Panc1 (cell line): Measurements from ENCODE around the gene COPB1. TPM values are rescaled to one million over a fixed set of nuclear protein-coding genes. Genes with fewer than 3 reads are reported as not detected.

Experiments
- ATAC-seq: fragments of 200-7000 bp; cut with Tn5 transposase; 2 replicates; pipeline ENCODE4 v1.9.1; 2020; ENCODE audit warnings: mild to moderate bottlenecking, moderate library complexity
- BruUV-seq: library from RNA; stranded (reverse); fragments of 400-500 nt; replicated peaks from 2 replicates; lab custom pipeline; 2021; lab: Mats Ljungman, UMichigan
- CTCF ChIA-PET: fragments of 300-600 bp; sonication (Branson Sonifier 250); formaldehyde crosslinking; loops from one replicate; lab custom pipeline; 2022; ENCODE audit warnings: antibody characterized with exemption; lab: Charles Lee
- POLR2A ChIA-PET: fragments of 300-600 bp; sonication (Branson Sonifier 250); formaldehyde crosslinking; loops from one replicate; lab custom pipeline; 2022; ENCODE audit warnings: antibody characterized with exemption; lab: Charles Lee
- DNase-seq: peaks from one replicate; pipeline ENCODE4 v3.0.0-alpha.2; 2010; ENCODE audit warnings: low read depth, low spot score
- H3K27ac ChIP-seq: 2 replicates; pipeline ENCODE4 v1.5.1; 2011; ENCODE audit warnings: mild to moderate bottlenecking, low read length, inconsistent platforms
- H3K27me3 ChIP-seq: fragments of 200-500 bp; sonication (Bioruptor generic); 2 replicates; pipeline ENCODE4 v1.6.0; 2014; ENCODE audit warnings: low read length, inconsistent platforms; ENCODE audit not compliant: control insufficient read depth, insufficient read depth
- H3K36me3 ChIP-seq: fragments of 200-500 bp; sonication (Bioruptor generic); 2 replicates; pipeline ENCODE4 v1.5.1; 2014; ENCODE audit warnings: inconsistent platforms, mild to moderate bottlenecking, low read length, moderate library complexity; ENCODE audit not compliant: control insufficient read depth, insufficient read depth
- H3K4me1 ChIP-seq: 2 replicates; pipeline ENCODE4 v1.5.1; 2011; ENCODE audit warnings: inconsistent platforms, mild to moderate bottlenecking, low read length, moderate library complexity; ENCODE audit not compliant: control insufficient read depth, insufficient read depth
- H3K4me3 ChIP-seq, 2 experiments: 2 replicates each; pipeline ENCODE4 v1.5.1; 2011 to 2012; ENCODE audit warnings: low read depth in 2 of 2, low read length in 2 of 2, mild to moderate bottlenecking in 2 of 2, inconsistent platforms in 1 of 2, moderate library complexity in 1 of 2
- H3K9me3 ChIP-seq: fragments of 200-500 bp; sonication (Bioruptor generic); 2 replicates; pipeline ENCODE4 v1.5.1; 2014; ENCODE audit warnings: low read depth, mild to moderate bottlenecking, inconsistent platforms, low read length, moderate library complexity; ENCODE audit not compliant: control insufficient read depth, insufficient read depth
- CTCF ChIP-seq: fragments of 450-650 bp; IDR thresholded peaks from 2 replicates; pipeline ENCODE4 v1.5.1; 2017; ENCODE audit warnings: mild to moderate bottlenecking
- POLR2AphosphoS5 ChIP-seq: IDR thresholded peaks from 2 replicates; pipeline ENCODE4 v1.6.1; 2012; ENCODE audit warnings: mild to moderate bottlenecking, low read depth, low read length, moderate library complexity
- REST ChIP-seq, 2 experiments: IDR thresholded peaks; 2 replicates each; pipeline ENCODE4 v1.6.1; 2011 to 2012; ENCODE audit warnings: low read depth in 2 of 2, control low read depth in 1 of 2, low read length in 1 of 2, mild to moderate bottlenecking in 1 of 2, moderate library complexity in 1 of 2; ENCODE audit not compliant: insufficient read depth in 1 of 2
- SIN3A ChIP-seq: IDR thresholded peaks from 2 replicates; pipeline ENCODE4 v1.6.1; 2012; ENCODE audit warnings: low read depth, mild to moderate bottlenecking, low read length, moderate library complexity, borderline replicate concordance; ENCODE audit not compliant: insufficient read depth
- TCF7L2 ChIP-seq: IDR thresholded peaks from 2 replicates; pipeline ENCODE4 v1.6.1; 2011; ENCODE audit warnings: mild to moderate bottlenecking, low read depth, low read length, inconsistent platforms
- in situ Hi-C: cut with HindIII; loops from 2 replicates; pipeline ENCODE4 v1.10.0; 2016; ENCODE audit warnings: low sequenced_read_pairs, low pct_unique_long_range_greater_than_20kb
- intact Hi-C: fragments of 100-400 bp; cut with micrococcal nuclease; formaldehyde crosslinking; loops from one replicate; pipeline ENCODE4 v1.10.0; 2022; ENCODE audit not compliant: unreplicated experiment
- total RNA-seq: library from RNA; stranded (reverse); gene quantifications from one replicate; pipeline ENCODE4 v1.2.1, GENCODE V29; 2021; ENCODE audit not compliant: unreplicated experiment

The COPB1 gene
- total RNA-seq, 1 experiment from 2014 or later = 123 TPM

- intact Hi-C loops (loop anchor here (10.0 kb wide), 1 partner anchor 226 kb away; no protein-coding TSS in a partner anchor), in situ Hi-C loops (no loop called here)
- ATAC-seq (no peak), DNase-seq (no peak)
- no peaks in the 10 kb centered on the region for H3K27me3 ChIP-seq
- TF ChIP-seq SIN3A = no peak
- no peak for TF ChIP-seq CTCF
- TF ChIP-seq POLR2AphosphoS5 = no peak
- TF ChIP-seq TCF7L2 = no peak
- no peak for TF ChIP-seq REST (IDR thresholded peaks at IDR 0.05; ENCODE audit: insufficient read depth in 1 of 2, low read depth in 2 of 2, low read length in 1 of 2)
- ChIA-PET CTCF (interaction anchor here (0.7 to 1.1 kb wide), 2 partner anchors 194 to 369 kb away, joined by 3 to 8 read pairs; no protein-coding TSS in a partner anchor), POLR2A (no interaction called here)
- BruUV-seq = no TSS peak
- H3K4me1 ChIP-seq = peaks cover 3% of the 10 kb centered on the region; the same call in 1 of the 2 replicates
- H3K27ac ChIP-seq = no peak overlapping the region
- no peak overlapping the region for H3K4me3 ChIP-seq
- H3K36me3 ChIP-seq = no peaks in the 10 kb centered on the region
- H3K9me3 ChIP-seq = no peaks in the 10 kb centered on the region
These were observed 39.4 kb upstream of the COPB1 start for GRCh38 chr11:14538926-14539554.

GRCh38 chr11:14538271-14538925, 38.8 kb upstream of the COPB1 start:
- H3K27me3 ChIP-seq = no peaks in the 10 kb centered on the region
- intact Hi-C loops (loop anchor here (10.0 kb wide), 1 partner anchor 226 kb away; no protein-coding TSS in a partner anchor), in situ Hi-C loops (no loop called here)
- ATAC-seq (no peak), DNase-seq (no peak)
- no peaks in the 10 kb centered on the region for H3K36me3 ChIP-seq
- H3K4me3 ChIP-seq = no peak overlapping the region
- POLR2A ChIA-PET = no interaction called here
- TF ChIP-seq TCF7L2 = no peak
- TF ChIP-seq SIN3A = no peak
- TF ChIP-seq REST (IDR thresholded peaks at IDR 0.05; ENCODE audit: insufficient read depth in 1 of 2, low read depth in 2 of 2, low read length in 1 of 2) = no peak
- no peak for TF ChIP-seq POLR2AphosphoS5
- no peak for TF ChIP-seq CTCF
- no TSS peak for BruUV-seq
- CTCF ChIA-PET = interaction anchor here (0.6 kb wide), 1 partner anchor 669 kb away, joined by 3 read pairs; no protein-coding TSS in a partner anchor
- H3K4me1 ChIP-seq = peaks cover 3% of the 10 kb centered on the region; the same call in 1 of the 2 replicates
- no peak overlapping the region for H3K27ac ChIP-seq
- no peaks in the 10 kb centered on the region for H3K9me3 ChIP-seq
